SU-DHL-6 (cell line): ENCODE results near the gene AGRP.

Experiments used
- H2AFZ ChIP-seq: fragments of 200-600 bp; sonication (generic); 2 replicates; pipeline ENCODE4 v1.6.1; 2014; ENCODE audit warnings: low read depth, mild to moderate bottlenecking, moderate library complexity, mixed read lengths, antibody characterized with exemption, low read length; ENCODE audit not compliant: severe bottlenecking
- H3F3A ChIP-seq: fragments of 200-600 bp; shearing (Covaris generic); 2 replicates; pipeline ENCODE4 v1.6.0; 2016; ENCODE audit warnings: antibody characterized with exemption, mild to moderate bottlenecking; ENCODE audit not compliant: insufficient read depth
- H3K27ac ChIP-seq: fragments of 200-600 bp; sonication (generic); 2 replicates; pipeline ENCODE4 v1.5.1; 2016; ENCODE audit warnings: low read depth, mild to moderate bottlenecking, low read length, moderate library complexity, mixed read lengths
- H3K27me3 ChIP-seq: fragments of 200-600 bp; sonication (generic), shearing (Covaris generic); 2 replicates; pipeline ENCODE4 v1.6.0; 2014; ENCODE audit warnings: mild to moderate bottlenecking, low read length
- H3K36me3 ChIP-seq: fragments of 200-600 bp; sonication (generic); 2 replicates; pipeline ENCODE4 v1.6.1; 2014; ENCODE audit warnings: mild to moderate bottlenecking, low read length, mixed read lengths
- H3K4me2 ChIP-seq: fragments of 300-600, 200-600 bp; shearing (Covaris generic), sonication (generic); 2 replicates; pipeline ENCODE4 v1.6.0; 2014; ENCODE audit warnings: low read length, low read depth, mild to moderate bottlenecking; ENCODE audit not compliant: poor library complexity, severe bottlenecking
- H3K4me3 ChIP-seq: fragments of 200-600 bp; sonication (generic); 2 replicates; pipeline ENCODE4 v1.5.1; 2014; ENCODE audit warnings: antibody characterized with exemption, low read length, mild to moderate bottlenecking, mixed read lengths; ENCODE audit not compliant: insufficient read depth, poor library complexity, severe bottlenecking
- H3K79me2 ChIP-seq: fragments of 200-600 bp; sonication (generic); 2 replicates; pipeline ENCODE4 v1.6.1; 2014; ENCODE audit warnings: mild to moderate bottlenecking, low read length, moderate library complexity; ENCODE audit not compliant: insufficient read depth
- H3K9ac ChIP-seq: fragments of 200-600 bp; sonication (generic); 2 replicates; pipeline ENCODE4 v1.7.0; 2014; ENCODE audit warnings: mild to moderate bottlenecking, low read length
- H3K9me2 ChIP-seq: fragments of 200-600 bp; sonication (generic); replicated peaks from 2 replicates; pipeline ENCODE4 v1.6.1; 2014; ENCODE audit warnings: low read length; ENCODE audit not compliant: insufficient read depth
- H3K9me3 ChIP-seq: fragments of 200-600 bp; sonication (generic); 2 replicates; pipeline ENCODE4 v1.6.1; 2014; ENCODE audit warnings: low read length, mixed read lengths; ENCODE audit not compliant: insufficient read depth
- H4K20me1 ChIP-seq: fragments of 200-600 bp; sonication (generic); 2 replicates; pipeline ENCODE4 v1.6.1; 2014; ENCODE audit warnings: low read depth, mild to moderate bottlenecking, antibody characterized with exemption, low read length, moderate library complexity, mixed read lengths
- EZH2phosphoT487 ChIP-seq: fragments of 200-600 bp; sonication (generic), shearing (Covaris generic); conservative IDR thresholded peaks from 2 replicates; pipeline ENCODE4 v1.6.1; 2018; ENCODE audit warnings: mild to moderate bottlenecking, antibody characterized with exemption, low read length, moderate library complexity, mixed read lengths
- TF ChIP-seq, protein P1 (sequence below): fragments of 200-600 bp; sonication (generic); IDR thresholded peaks from one replicate; pipeline ENCODE4 v1.5.1; 2017; ENCODE audit warnings: antibody characterized with exemption, mild to moderate bottlenecking, low read length, moderate library complexity; ENCODE audit not compliant: insufficient read depth, poor library complexity, severe bottlenecking

The AGRP gene

DNA sequence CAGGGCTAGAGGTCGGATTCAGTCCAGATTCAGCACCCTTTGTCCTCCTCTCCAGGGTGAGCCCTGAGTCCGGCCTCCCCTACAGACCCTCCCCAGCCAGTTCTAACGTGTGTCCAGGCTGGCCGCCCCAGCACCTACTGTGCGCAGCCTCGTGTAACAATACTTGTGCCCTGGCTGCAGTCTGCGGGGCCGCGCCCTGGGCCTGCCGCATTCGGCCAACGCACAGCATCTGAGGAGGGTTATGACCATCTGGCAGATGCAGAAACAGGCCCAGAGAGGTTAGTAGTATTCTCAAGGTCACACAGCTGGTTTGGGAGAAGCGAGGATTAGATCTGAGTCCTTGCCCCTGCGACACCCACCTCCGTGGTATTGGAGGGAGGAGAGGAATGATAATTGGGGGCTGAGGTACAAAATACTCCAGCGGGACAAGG, 46.2 kb upstream of the AGRP start:
- Histone ChIP-seq H3K4me3 (no peak overlapping the region), H3K4me2 (peak overlapping the region; percentile 52), H3K27me3 (no peaks in the 10 kb centered on the region), H3K79me2 (no peaks in the 10 kb centered on the region), H4K20me1 (no peaks in the 10 kb centered on the region), H3K9ac (peak overlapping the region; percentile 47; the same call in 1 of the 2 replicates), H3K36me3 (no peaks in the 10 kb centered on the region), H3K9me3 (no peaks in the 10 kb centered on the region), H3K27ac (no peak overlapping the region), H3K9me2 (no peaks in the 10 kb centered on the region), H3F3A (peaks cover 5% of the 10 kb centered on the region; the same call in 1 of the 2 replicates), H2AFZ (no peak overlapping the region)
- TF ChIP-seq EZH2phosphoT487, result no peak
- TF ChIP-seq, protein P1, sequence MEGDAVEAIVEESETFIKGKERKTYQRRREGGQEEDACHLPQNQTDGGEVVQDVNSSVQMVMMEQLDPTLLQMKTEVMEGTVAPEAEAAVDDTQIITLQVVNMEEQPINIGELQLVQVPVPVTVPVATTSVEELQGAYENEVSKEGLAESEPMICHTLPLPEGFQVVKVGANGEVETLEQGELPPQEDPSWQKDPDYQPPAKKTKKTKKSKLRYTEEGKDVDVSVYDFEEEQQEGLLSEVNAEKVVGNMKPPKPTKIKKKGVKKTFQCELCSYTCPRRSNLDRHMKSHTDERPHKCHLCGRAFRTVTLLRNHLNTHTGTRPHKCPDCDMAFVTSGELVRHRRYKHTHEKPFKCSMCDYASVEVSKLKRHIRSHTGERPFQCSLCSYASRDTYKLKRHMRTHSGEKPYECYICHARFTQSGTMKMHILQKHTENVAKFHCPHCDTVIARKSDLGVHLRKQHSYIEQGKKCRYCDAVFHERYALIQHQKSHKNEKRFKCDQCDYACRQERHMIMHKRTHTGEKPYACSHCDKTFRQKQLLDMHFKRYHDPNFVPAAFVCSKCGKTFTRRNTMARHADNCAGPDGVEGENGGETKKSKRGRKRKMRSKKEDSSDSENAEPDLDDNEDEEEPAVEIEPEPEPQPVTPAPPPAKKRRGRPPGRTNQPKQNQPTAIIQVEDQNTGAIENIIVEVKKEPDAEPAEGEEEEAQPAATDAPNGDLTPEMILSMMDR, result no peak

DNA sequence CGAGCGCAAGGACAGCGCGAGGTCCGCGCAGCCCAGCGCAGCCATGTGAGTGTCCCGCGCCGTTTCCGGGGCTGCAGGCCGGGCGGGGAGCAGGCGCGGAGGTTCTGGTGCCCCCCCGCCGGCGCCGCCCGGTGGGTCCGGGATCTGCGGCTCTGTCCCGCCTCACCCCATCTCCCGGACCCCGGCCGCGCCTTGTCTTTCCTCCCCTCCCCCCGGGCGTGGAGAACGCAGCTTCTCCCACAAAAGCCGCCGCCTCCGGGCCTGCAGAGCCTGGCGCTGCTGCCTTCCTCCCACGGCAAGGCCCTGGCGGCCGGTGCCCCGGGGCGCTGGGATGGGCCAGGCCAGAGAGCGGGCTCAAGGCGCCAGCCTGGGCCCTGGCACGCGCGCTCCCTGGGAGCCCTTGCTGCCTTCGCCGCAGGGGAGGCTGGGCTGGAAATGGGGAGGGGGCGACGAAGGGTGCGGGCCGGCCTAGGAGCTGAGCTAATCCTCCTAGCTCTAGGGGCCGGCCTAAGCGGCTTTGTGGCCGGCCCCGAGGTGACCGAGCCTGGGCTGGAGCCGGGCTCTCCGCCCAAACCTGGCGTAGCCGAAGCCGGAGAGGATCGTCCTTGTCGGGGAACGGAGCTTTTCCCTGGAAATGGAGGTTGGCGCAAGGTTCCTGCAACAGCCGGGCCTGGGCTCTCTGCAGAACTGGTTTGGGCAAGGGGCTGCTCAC, 45.7 kb upstream of the AGRP start:
- Histone ChIP-seq H3K9me3 (no peaks in the 10 kb centered on the region), H2AFZ (peak overlapping the region; percentile 31), H3K27me3 (no peaks in the 10 kb centered on the region), H3K9me2 (no peaks in the 10 kb centered on the region), H3F3A (peaks cover 5% of the 10 kb centered on the region; the same call in 1 of the 2 replicates), H3K79me2 (no peaks in the 10 kb centered on the region), H4K20me1 (no peaks in the 10 kb centered on the region), H3K27ac (no peak overlapping the region), H3K4me3 (peak overlapping the region; percentile 49), H3K4me2 (peak overlapping the region; percentile 52), H3K36me3 (no peaks in the 10 kb centered on the region), H3K9ac (peak overlapping the region; percentile 47)
- 0 out of 2 replicates have a peak, but pooled peaks have one; percentile 34 for TF ChIP-seq EZH2phosphoT487
- TF ChIP-seq, protein P1, result no peak

DNA sequence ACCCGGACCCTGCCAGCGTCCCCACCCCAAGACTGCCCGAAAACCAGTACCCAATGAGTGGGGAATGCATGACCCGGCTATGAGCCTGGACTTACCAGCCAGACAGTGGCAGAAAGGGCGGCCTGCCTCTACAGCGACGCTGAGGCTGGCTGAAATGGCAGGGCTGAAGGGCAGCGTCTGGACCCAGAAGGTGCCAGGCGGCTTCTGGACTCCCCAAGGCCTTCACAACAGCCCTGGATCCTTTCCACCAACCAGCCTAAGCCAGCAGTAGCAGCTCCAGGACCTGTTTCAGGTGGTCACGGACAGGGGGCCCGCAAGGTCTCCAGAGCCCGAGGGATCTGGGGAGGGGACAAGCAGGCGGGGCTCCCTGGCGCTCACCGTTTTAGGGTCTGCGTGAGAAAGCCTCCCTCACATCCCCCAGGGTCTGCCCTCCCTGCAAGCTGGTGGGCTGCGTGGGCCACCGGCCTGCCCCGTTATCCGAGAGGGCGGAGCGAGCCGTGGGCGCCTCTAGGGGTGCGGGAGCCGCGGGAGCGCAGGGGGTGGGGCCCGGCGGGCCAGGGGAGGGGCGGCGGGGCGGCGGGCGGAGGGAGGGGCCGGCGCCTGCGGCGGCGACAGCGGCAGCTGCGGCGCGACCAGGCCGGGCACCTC, 45.0 kb upstream of the AGRP start, which contains the start of gene RIPOR1:
RIPOR1 (plus strand) TSS at position 608 of the 648 bp plus-strand sequence. CDS start 9,618 bp downstream, outside the sequence.
- no peaks in the 10 kb centered on the region for H3K79me2 ChIP-seq
- H3K9me3 ChIP-seq, result no peaks in the 10 kb centered on the region
- H3K9me2 ChIP-seq, result no peaks in the 10 kb centered on the region
- no peaks in the 10 kb centered on the region for H3K27me3 ChIP-seq
- H3K9ac ChIP-seq, result peak within 1 kb of the TSS; percentile 47
- TF ChIP-seq EZH2phosphoT487, result no peak
- TF ChIP-seq, protein P1, result no peak
- H3K27ac ChIP-seq, result no peak within 1 kb of the TSS
- no peaks in the 10 kb centered on the region for H4K20me1 ChIP-seq
- H3K36me3 ChIP-seq, result no peaks in the 10 kb centered on the region
- H2AFZ ChIP-seq, result peak within 1 kb of the TSS; percentile 31
- peaks cover 5% of the 10 kb centered on the region; the same call in 1 of the 2 replicates for H3F3A ChIP-seq
- H3K4me3 ChIP-seq, result peak within 1 kb of the TSS; percentile 49
- H3K4me2 ChIP-seq, result peak within 1 kb of the TSS; percentile 52
